Karpas-422 (cell line): Measurements from ENCODE around the gene FGF23. TPM values are rescaled to one million over a fixed set of nuclear protein-coding genes. Genes with fewer than 3 reads are reported as not detected.
"Not testable (repeated sequence)": the region's sequence is repeated elsewhere in the genome, so short reads cannot be mapped to it uniquely, and the experiment has no call there.

Experiments used
- DNase-seq: peaks from one replicate; pipeline ENCODE4 v3.0.0-alpha.2; 2015
- H2AFZ ChIP-seq: fragments of 200-600 bp; sonication (generic); 2 replicates; pipeline ENCODE4 v1.6.1; 2014; ENCODE audit warnings: antibody characterized with exemption, low read length, mixed read lengths
- H3K27ac ChIP-seq: fragments of 200-600 bp; sonication (generic); 2 replicates; pipeline ENCODE4 v1.5.1; 2014; ENCODE audit warnings: mild to moderate bottlenecking, low read length, moderate library complexity
- H3K27me3 ChIP-seq: fragments of 200-600 bp; sonication (generic); 2 replicates; pipeline ENCODE4 v1.6.1; 2014; ENCODE audit warnings: low read length, mixed read lengths
- H3K36me3 ChIP-seq: fragments of 200-600 bp; sonication (generic); 2 replicates; pipeline ENCODE4 v1.6.1; 2014; ENCODE audit warnings: low read length, mixed read lengths; ENCODE audit not compliant: insufficient read depth
- H3K4me1 ChIP-seq: fragments of 200-600 bp; sonication (generic); 2 replicates; pipeline ENCODE4 v1.6.1; 2014; ENCODE audit warnings: mild to moderate bottlenecking, low read length, mixed read lengths
- H3K4me2 ChIP-seq: fragments of 200-600 bp; sonication (generic); 2 replicates; pipeline ENCODE4 v1.6.1; 2014; ENCODE audit warnings: low read length, low read depth, mild to moderate bottlenecking; ENCODE audit not compliant: poor library complexity, severe bottlenecking
- H3K4me3 ChIP-seq: fragments of 200-600 bp; sonication (generic); 2 replicates; pipeline ENCODE4 v1.5.1; 2014; ENCODE audit warnings: mild to moderate bottlenecking, antibody characterized with exemption, low read length, mixed read lengths
- H3K79me2 ChIP-seq: fragments of 200-600 bp; sonication (generic); 2 replicates; pipeline ENCODE4 v1.6.1; 2014; ENCODE audit warnings: mild to moderate bottlenecking, low read length, mixed read lengths
- H3K9ac ChIP-seq: fragments of 200-600 bp; sonication (generic); 2 replicates; pipeline ENCODE4 v1.6.0; 2014; ENCODE audit warnings: low read length
- H3K9me2 ChIP-seq: fragments of 200-600 bp; sonication (generic), shearing (Covaris generic); replicated peaks from 2 replicates; pipeline ENCODE4 v1.6.0; 2014; ENCODE audit warnings: mild to moderate bottlenecking, low read length, moderate library complexity; ENCODE audit not compliant: insufficient read depth
- H3K9me3 ChIP-seq: fragments of 300-700, 200-600 bp; sonication (generic); 2 replicates; pipeline ENCODE4 v1.6.1; 2014; ENCODE audit warnings: low read length, mixed read lengths
- H4K20me1 ChIP-seq: fragments of 200-600 bp; sonication (generic); 2 replicates; pipeline ENCODE4 v1.6.1; 2014; ENCODE audit warnings: mild to moderate bottlenecking, antibody characterized with exemption, low read length, low read depth; ENCODE audit not compliant: insufficient read depth
- total RNA-seq: library from RNA; depleted of rRNA; stranded (reverse); fragments of >200 nt; shearing (Covaris generic); gene quantifications from 2 replicates; pipeline ENCODE4 v1.2.3, GENCODE V29; 2014; ENCODE audit warnings: low replicate concordance

The FGF23 gene
- total RNA-seq, 1 experiment from 2014 or later: not detected

DNA sequence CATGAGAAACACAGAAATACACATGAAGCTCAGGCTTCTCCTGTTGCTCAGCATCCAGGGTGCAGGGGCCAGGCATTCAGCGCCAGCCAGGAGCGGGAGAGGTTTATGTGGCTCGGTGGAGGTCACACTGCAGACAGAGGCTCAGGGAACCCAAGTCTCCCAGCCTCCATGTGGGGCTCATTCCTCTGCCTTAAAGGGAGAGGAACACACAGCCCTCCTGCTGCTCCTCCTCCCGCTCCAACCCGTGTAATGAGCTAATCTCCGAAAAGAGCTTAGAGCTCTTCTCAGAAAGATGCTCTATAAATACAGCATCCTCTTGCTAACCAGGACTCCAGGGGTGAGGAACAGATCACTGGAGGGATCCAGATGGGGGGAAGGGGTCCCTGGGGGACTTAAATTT lies 37.9 kb upstream of the FGF23 start:
- no peak overlapping the region for H3K27ac ChIP-seq
- H3K4me3 ChIP-seq: no peak overlapping the region
- no peak for DNase-seq
- H3K4me1 ChIP-seq: no peaks in the 10 kb centered on the region
- H3K9me2 ChIP-seq: no peaks in the 10 kb centered on the region
- H3K36me3 ChIP-seq: no peaks in the 10 kb centered on the region
- no peaks in the 10 kb centered on the region for H3K79me2 ChIP-seq
- H2AFZ ChIP-seq: no peak overlapping the region
- H3K9me3 ChIP-seq: no peaks in the 10 kb centered on the region
- H3K27me3 ChIP-seq: no peaks in the 10 kb centered on the region; the same call in 1 of the 2 replicates
- no peaks in the 10 kb centered on the region for H4K20me1 ChIP-seq
- no peak overlapping the region for H3K4me2 ChIP-seq
- H3K9ac ChIP-seq: no peak overlapping the region

DNA sequence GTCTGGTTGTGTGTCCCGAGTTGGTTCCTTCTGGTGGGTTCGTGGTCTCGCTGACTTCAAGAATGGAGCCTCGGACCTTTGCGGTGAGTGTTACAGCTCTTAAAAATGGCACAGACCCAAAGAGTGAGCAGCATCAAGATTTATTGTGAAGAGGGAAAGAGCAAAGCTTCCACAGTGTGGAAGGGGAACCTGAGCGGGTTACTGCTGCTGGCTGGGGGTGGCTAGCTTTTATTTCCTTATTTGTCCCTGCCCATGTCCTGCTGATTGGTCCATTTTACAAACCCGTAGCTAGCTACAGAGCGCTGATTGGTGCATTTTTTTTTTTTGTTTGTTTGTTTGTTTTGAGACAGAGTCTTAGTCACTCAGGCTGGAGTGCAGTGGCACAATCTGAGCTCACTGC lies 36.8 kb upstream of the FGF23 start:
- Histone ChIP-seq H3K4me1 (no peaks in the 10 kb centered on the region), H3K4me2 (no peak overlapping the region), H3K4me3 (no peak overlapping the region), H3K27me3 (no peaks in the 10 kb centered on the region), H4K20me1 (no peaks in the 10 kb centered on the region), H3K79me2 (no peaks in the 10 kb centered on the region), H3K9me3 (no peaks in the 10 kb centered on the region), H3K27ac (no peak overlapping the region), H3K36me3 (no peaks in the 10 kb centered on the region), H3K9ac (no peak overlapping the region), H3K9me2 (no peaks in the 10 kb centered on the region), H2AFZ (no peak overlapping the region)
- DNase-seq: no peak

DNA sequence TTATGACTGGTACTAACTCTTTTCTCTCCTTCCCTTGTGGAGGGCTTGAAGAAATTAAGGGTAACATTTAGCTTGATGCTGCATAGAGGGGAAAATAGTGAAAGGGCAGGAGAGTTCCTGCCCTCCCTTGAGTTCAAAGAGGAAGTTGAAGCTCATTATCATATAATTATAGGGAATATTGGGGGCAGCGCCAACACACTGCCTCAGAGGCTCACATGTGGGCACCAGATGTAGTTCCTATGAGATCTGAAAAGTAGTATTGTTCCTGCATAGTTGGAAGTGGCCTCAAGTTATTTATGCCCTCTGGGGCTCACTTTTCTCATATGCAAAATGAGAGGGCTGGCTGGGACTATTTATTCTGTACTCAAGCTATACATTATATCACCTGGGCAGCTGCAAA lies 33.0 kb upstream of the FGF23 start:
- no peak for DNase-seq
- no peaks in the 10 kb centered on the region for H4K20me1 ChIP-seq
- no peaks in the 10 kb centered on the region for H3K9me2 ChIP-seq
- no peaks in the 10 kb centered on the region for H3K27me3 ChIP-seq
- H3K9me3 ChIP-seq: no peaks in the 10 kb centered on the region
- no peak overlapping the region for H2AFZ ChIP-seq
- H3K4me3 ChIP-seq: no peak overlapping the region
- no peak overlapping the region for H3K27ac ChIP-seq
- H3K4me2 ChIP-seq: no peak overlapping the region
- H3K79me2 ChIP-seq: no peaks in the 10 kb centered on the region
- H3K36me3 ChIP-seq: no peaks in the 10 kb centered on the region
- H3K4me1 ChIP-seq: no peaks in the 10 kb centered on the region
- H3K9ac ChIP-seq: no peak overlapping the region

DNA sequence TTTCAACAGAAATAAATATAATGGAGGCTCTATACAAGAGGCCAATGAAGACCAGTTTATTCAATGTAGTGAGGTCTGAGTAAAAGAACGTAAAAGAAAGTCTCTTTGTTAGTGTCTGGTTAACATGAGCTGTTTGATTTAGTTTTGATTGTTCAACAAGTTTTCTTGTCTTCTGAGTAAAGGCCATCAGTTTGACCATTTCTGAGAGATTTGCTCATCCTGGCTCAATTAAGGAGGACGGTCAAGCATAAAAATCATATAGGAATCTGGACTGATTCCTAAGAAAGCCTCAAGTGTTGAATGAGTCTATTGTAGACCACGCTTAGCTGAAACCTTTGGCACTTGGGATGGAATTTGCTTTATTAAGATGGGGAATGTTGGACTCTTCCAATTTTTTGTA lies 32.5 kb upstream of the FGF23 start:
- Histone ChIP-seq H3K4me3 (no peak overlapping the region), H3K36me3 (no peaks in the 10 kb centered on the region), H3K4me2 (no peak overlapping the region), H2AFZ (no peak overlapping the region), H3K9me3 (no peaks in the 10 kb centered on the region), H3K27me3 (no peaks in the 10 kb centered on the region), H3K27ac (no peak overlapping the region), H3K9ac (no peak overlapping the region), H3K4me1 (no peaks in the 10 kb centered on the region), H3K79me2 (no peaks in the 10 kb centered on the region), H4K20me1 (no peaks in the 10 kb centered on the region), H3K9me2 (no peaks in the 10 kb centered on the region)
- no peak for DNase-seq

DNA sequence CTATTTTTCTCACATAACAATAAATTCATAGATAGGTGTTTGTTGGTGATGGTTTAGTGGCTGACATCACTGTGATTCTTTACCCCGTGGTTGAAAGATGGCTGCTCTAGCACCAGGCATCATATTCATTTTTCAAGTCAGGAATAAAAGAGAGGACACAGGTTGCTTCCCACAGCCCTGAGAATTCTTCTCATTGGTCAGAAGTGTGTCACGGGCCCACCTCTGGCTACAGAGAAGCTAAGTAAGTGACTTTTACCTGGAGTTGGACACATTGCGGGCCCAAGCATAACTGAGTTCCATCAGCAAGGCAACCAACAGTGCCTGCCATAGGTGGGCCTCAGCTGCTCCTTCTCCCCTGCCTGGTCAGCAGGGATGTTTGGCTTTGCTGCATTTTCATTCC lies 27.6 kb upstream of the FGF23 start:
- Histone ChIP-seq H3K36me3 (no peaks in the 10 kb centered on the region), H3K4me2 (no peak overlapping the region), H4K20me1 (no peaks in the 10 kb centered on the region), H3K9me2 (no peaks in the 10 kb centered on the region), H3K9ac (no peak overlapping the region), H2AFZ (no peak overlapping the region), H3K27me3 (no peaks in the 10 kb centered on the region), H3K9me3 (no peaks in the 10 kb centered on the region), H3K27ac (no peak overlapping the region), H3K4me3 (no peak overlapping the region), H3K4me1 (peaks cover 3% of the 10 kb centered on the region; the same call in 1 of the 2 replicates), H3K79me2 (no peaks in the 10 kb centered on the region)
- DNase-seq: no peak

DNA sequence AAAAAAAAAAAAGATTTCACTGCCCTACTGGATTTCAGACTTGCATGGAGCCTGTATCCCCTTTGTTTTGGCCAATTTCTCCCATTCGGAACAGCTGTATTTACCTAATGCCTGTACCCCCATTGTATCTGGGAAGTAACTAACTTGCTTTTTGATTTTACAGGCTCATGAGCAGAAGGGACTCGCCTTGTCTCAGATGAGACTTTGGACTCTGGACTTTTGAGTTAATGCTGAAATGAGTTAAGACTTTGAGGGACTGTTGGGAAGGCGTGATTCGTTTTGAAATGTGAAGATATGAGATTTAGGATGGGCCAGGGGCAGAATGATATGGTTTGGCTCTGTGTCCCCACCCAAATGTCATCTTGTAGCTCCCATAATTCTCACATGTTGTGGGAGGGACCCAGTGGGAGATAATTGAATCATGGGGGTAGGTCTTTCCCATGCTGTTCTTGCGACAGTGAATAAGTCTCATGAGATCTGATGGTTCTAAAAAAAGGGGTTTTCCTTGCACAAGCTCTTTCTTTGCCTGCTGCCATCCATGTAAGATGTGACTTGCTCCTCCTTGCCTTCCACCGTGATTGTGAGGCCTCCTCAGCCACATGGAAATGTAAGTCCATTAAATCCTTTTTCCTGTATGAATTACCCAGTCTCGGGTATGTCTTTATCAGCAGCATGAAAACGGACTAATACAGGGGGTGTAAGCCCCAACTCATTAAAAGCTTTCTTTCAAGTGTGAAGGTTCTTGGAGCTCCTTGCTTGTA lies 25.5 kb upstream of the FGF23 start:
- not testable (repeated sequence) for H3K79me2 ChIP-seq, DNase-seq, H3K9ac ChIP-seq, H3K4me1 ChIP-seq, H3K27me3 ChIP-seq, H4K20me1 ChIP-seq, H2AFZ ChIP-seq, H3K4me3 ChIP-seq, H3K9me2 ChIP-seq, H3K4me2 ChIP-seq, H3K36me3 ChIP-seq, H3K9me3 ChIP-seq, H3K27ac ChIP-seq

DNA sequence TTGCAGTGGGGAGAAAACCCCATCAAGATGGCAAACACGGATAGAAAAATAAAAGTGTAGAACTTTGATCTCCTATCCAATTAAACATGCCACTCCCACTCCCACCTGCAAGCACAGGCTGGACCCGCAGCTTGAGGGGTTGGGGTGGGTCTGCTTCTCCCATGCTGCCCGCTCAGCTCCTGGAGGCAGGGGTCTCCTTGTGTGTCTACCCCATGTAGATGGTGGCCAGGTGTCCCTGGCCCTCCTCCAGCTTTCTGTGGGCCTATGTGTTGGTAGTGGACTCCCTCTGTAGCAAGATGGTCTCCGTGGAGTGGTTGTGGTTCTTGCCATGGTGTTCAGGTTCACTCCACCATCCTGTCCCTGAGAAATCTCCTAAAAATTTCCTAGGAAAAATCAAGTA lies 23.5 kb upstream of the FGF23 start:
- no peak overlapping the region for H3K9ac ChIP-seq
- H3K9me3 ChIP-seq: no peaks in the 10 kb centered on the region
- H3K79me2 ChIP-seq: no peaks in the 10 kb centered on the region
- DNase-seq: no peak
- H4K20me1 ChIP-seq: no peaks in the 10 kb centered on the region
- H3K9me2 ChIP-seq: no peaks in the 10 kb centered on the region
- no peaks in the 10 kb centered on the region for H3K36me3 ChIP-seq
- no peak overlapping the region for H3K4me2 ChIP-seq
- peaks cover 3% of the 10 kb centered on the region; the same call in 1 of the 2 replicates for H3K4me1 ChIP-seq
- no peak overlapping the region for H3K27ac ChIP-seq
- no peak overlapping the region for H3K4me3 ChIP-seq
- H2AFZ ChIP-seq: no peak overlapping the region
- no peaks in the 10 kb centered on the region for H3K27me3 ChIP-seq

DNA sequence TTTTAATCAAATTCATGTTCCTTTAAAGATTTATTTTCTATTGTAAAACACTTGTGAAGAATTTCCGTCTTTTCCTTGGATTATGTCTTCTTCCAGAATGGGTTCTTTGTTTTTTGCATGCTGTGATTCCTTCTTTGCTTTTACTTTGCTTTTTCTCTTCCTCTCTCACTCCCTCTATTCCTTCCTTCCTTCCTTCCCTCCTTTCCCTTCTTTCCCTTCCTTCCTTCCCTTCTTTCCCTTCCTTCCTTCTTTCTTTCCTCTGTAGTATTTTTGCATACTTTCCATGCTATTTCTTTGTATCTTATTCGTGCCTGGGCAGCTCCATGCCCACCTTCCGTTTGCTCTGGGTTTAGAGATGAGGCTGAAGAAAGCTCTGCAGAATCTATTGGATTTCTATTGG lies 21.6 kb upstream of the FGF23 start:
- Histone ChIP-seq H3K9me2 (no peaks in the 10 kb centered on the region), H2AFZ (no peak overlapping the region), H3K9ac (no peak overlapping the region), H3K27me3 (no peaks in the 10 kb centered on the region), H3K9me3 (no peaks in the 10 kb centered on the region), H3K36me3 (no peaks in the 10 kb centered on the region), H4K20me1 (no peaks in the 10 kb centered on the region), H3K4me3 (no peak overlapping the region), H3K4me1 (peaks cover 3% of the 10 kb centered on the region; the same call in 1 of the 2 replicates), H3K27ac (no peak overlapping the region), H3K4me2 (no peak overlapping the region), H3K79me2 (no peaks in the 10 kb centered on the region)
- no peak for DNase-seq
